Endodermal cell (in vitro differentiated cells): Measurements from ENCODE around the gene GSTM5. TPM values are rescaled to one million over a fixed set of nuclear protein-coding genes. Genes with fewer than 3 reads are reported as not detected.

Experiments used
- DNase-seq: peaks from one replicate; pipeline ENCODE4 v3.0.0-alpha.2; 2017
- H3K27ac ChIP-seq: 2 replicates; pipeline ENCODE4 v1.5.1; 2013; ENCODE audit warnings: mild to moderate bottlenecking, low read depth, low read length, moderate library complexity
- H3K27me3 ChIP-seq: 2 replicates; pipeline ENCODE4 v1.6.1; 2013; ENCODE audit warnings: mild to moderate bottlenecking, low read length, moderate library complexity; ENCODE audit not compliant: insufficient read depth, control insufficient read depth, poor library complexity, severe bottlenecking
- H3K36me3 ChIP-seq: 2 replicates; pipeline ENCODE4 v1.7.0; 2013; ENCODE audit warnings: mild to moderate bottlenecking, low read length, moderate library complexity; ENCODE audit not compliant: control insufficient read depth, insufficient read depth
- H3K4me1 ChIP-seq: one replicate; pipeline ENCODE4 v1.7.0; 2013; ENCODE audit warnings: low read length; ENCODE audit not compliant: control insufficient read depth, insufficient read depth
- H3K4me3 ChIP-seq: 2 replicates; pipeline ENCODE4 v1.5.1; 2013; ENCODE audit warnings: mild to moderate bottlenecking, low read length, moderate library complexity
- H3K9ac ChIP-seq: 2 replicates; pipeline ENCODE4 v1.6.1; 2013; ENCODE audit warnings: mild to moderate bottlenecking, low read length, moderate library complexity; ENCODE audit not compliant: poor library complexity, severe bottlenecking; ENCODE audit errors: extremely low read depth
- H3K9me3 ChIP-seq: 2 replicates; pipeline ENCODE4 v1.6.1; 2013; ENCODE audit warnings: mild to moderate bottlenecking, low read length, moderate library complexity; ENCODE audit not compliant: control insufficient read depth
- H3K27ac Mint-ChIP-seq: 2 replicates; pipeline ENCODE4 v1.8.0; 2020; ENCODE audit warnings: mixed read lengths
- H3K27me3 Mint-ChIP-seq: 2 replicates; pipeline ENCODE4 v1.8.0; 2021; ENCODE audit warnings: mild to moderate bottlenecking, mixed read lengths; ENCODE audit not compliant: insufficient read depth
- H3K36me3 Mint-ChIP-seq: 2 replicates; pipeline ENCODE4 v1.8.0; 2020; ENCODE audit warnings: low read depth, mixed read lengths
- H3K4me1 Mint-ChIP-seq: 2 replicates; pipeline ENCODE4 v1.8.0; 2020; ENCODE audit warnings: mixed read lengths
- H3K4me3 Mint-ChIP-seq: 2 replicates; pipeline ENCODE4 v1.8.0; 2020; ENCODE audit warnings: mild to moderate bottlenecking, moderate library complexity, mixed read lengths
- H3K9me3 Mint-ChIP-seq: 2 replicates; pipeline ENCODE4 v1.8.0; 2020; ENCODE audit warnings: mild to moderate bottlenecking, mixed read lengths
- CTCF ChIP-seq: fragments of 200-600 bp; sonication (generic); conservative IDR thresholded peaks from 2 replicates; pipeline ENCODE4 v1.5.0; 2021; ENCODE audit warnings: antibody characterized with exemption, mild to moderate bottlenecking
- WGBS, 2 experiments: methylation state at CpG; one replicate each; pipeline versions ENCODE4 v1.1.5 to v1.1.7; 2013; ENCODE audit warnings: missing lambda C conversion rate in 2 of 2, mixed read lengths in 1 of 2; ENCODE audit not compliant: insufficient coverage in 1 of 2, insufficient read length in 1 of 2; 5-methylcytosine and 5-hydroxymethylcytosine counted together
- total RNA-seq, 2 donors: library from RNA; stranded (reverse); fragmentation: NEBNext Ultra II Directional in 1 of 2; extraction: Animal tissue kit (Norgen Biotek cat#: 25700) in 1 of 2; gene quantifications; 2 replicates in 1 of 2; 3 replicates in 1 of 2; pipeline ENCODE4 v1.2.1, GENCODE V29; 2021

GSTM5 gene
- total RNA-seq, 2 donors from 2014 or later = 0.13 to 0.70 TPM

- Histone ChIP-seq H3K9me3 (peaks cover 2% of the 10 kb centered on the region), H3K9ac (no peak overlapping the region), H3K27ac (no peak overlapping the region), H3K4me1 (no peaks in the 10 kb centered on the region), H3K4me3 (no peak overlapping the region), H3K36me3 (no peaks in the 10 kb centered on the region), H3K27me3 (no peaks in the 10 kb centered on the region)
- Mint-ChIP-seq H3K27me3 (peaks cover 5% of the 10 kb centered on the region), H3K4me1 (peaks cover 3% of the 10 kb centered on the region), H3K4me3 (no peak overlapping the region), H3K27ac (no peak overlapping the region), H3K36me3 (no peaks in the 10 kb centered on the region), H3K9me3 (peaks cover 1% of the 10 kb centered on the region)
- 82 to 87% methylated on average over 3 of the region's 3 CpGs for WGBS, 2 experiments
- no peak for TF ChIP-seq CTCF
- DNase-seq = no peak
These were observed 4.6 kb downstream of the GSTM5 start for GRCh38 chr1:109716570-109717090.

DNA sequence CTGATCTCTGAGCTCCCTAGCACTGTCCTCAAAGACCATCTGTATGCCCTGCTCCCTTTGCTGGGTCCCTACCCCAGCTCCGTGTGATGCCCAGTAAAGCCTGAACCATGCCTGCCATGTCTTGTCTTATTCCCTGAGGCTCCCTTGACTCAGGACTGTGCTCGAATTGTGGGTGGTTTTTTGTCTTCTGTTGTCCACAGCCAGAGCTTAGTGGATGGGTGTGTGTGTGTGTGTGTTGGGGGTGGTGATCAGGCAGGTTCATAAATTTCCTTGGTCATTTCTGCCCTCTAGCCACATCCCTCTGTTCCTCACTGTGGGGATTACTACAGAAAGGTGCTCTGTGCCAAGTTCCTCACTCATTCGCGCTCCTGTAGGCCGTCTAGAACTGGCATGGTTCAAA is 5.7 kb downstream of the GSTM5 start:
- Histone ChIP-seq H3K9me3 (peaks cover 8% of the 10 kb centered on the region), H3K9ac (no peak overlapping the region), H3K4me3 (no peak overlapping the region), H3K4me1 (no peaks in the 10 kb centered on the region), H3K27ac (no peak overlapping the region), H3K27me3 (no peaks in the 10 kb centered on the region), H3K36me3 (no peaks in the 10 kb centered on the region)
- no peak for TF ChIP-seq CTCF
- Mint-ChIP-seq H3K36me3 (no peaks in the 10 kb centered on the region), H3K9me3 (peaks cover 1% of the 10 kb centered on the region), H3K27me3 (peaks cover 5% of the 10 kb centered on the region), H3K27ac (no peak overlapping the region), H3K4me1 (peaks cover 3% of the 10 kb centered on the region), H3K4me3 (no peak overlapping the region)
- 89 to 93% methylated on average over 3 to 5 of the region's 5 CpGs for WGBS, 2 experiments
- no peak for DNase-seq

- H3K4me1 Mint-ChIP-seq = peaks cover 3% of the 10 kb centered on the region
- DNase-seq = peak; percentile 48
- H3K27me3 ChIP-seq = no peaks in the 10 kb centered on the region
- WGBS, 2 experiments = 82 to 90% methylated on average over 2 of the region's 2 CpGs
- H3K4me3 Mint-ChIP-seq = no peak overlapping the region
- H3K9me3 ChIP-seq = peaks cover 8% of the 10 kb centered on the region
- no peaks in the 10 kb centered on the region for H3K4me1 ChIP-seq
- no peaks in the 10 kb centered on the region for H3K36me3 Mint-ChIP-seq
- no peak overlapping the region for H3K27ac Mint-ChIP-seq
- H3K27me3 Mint-ChIP-seq = peaks cover 5% of the 10 kb centered on the region
- no peaks in the 10 kb centered on the region for H3K36me3 ChIP-seq
- H3K9me3 Mint-ChIP-seq = peaks cover 1% of the 10 kb centered on the region
- no peak overlapping the region for H3K4me3 ChIP-seq
- H3K27ac ChIP-seq = no peak overlapping the region
- H3K9ac ChIP-seq = no peak overlapping the region
- peak; percentile 50 for TF ChIP-seq CTCF
These were observed 6.4 kb downstream of the GSTM5 start for GRCh38 chr1:109718495-109718894.
